GM13976 (cell line): ENCODE measurements around the gene MIGA2.

ENCODE experiments used
- DNase-seq: peaks from one replicate; pipeline ENCODE4 v3.0.0; 2012; ENCODE audit warnings: low spot score
- CTCF ChIP-seq: IDR thresholded peaks from 2 replicates; pipeline ENCODE4 v1.5.1; 2012; ENCODE audit warnings: borderline replicate concordance, mild to moderate bottlenecking; ENCODE audit not compliant: insufficient read depth; ENCODE audit errors: extremely low read depth, missing control alignments, control extremely low read depth
- in situ Hi-C: fragments of 300-500 bp; cut with MboI; formaldehyde crosslinking; loops from one replicate; pipeline ENCODE4 v1.12.0; 2022; ENCODE audit warnings: low sequenced_read_pairs, mixed read lengths, inconsistent platforms; ENCODE audit not compliant: unreplicated experiment

The MIGA2 gene

GRCh38 chr9:129014608-129015007 lies 21.8 kb upstream of the MIGA2 start:
- no peak for DNase-seq
- TF ChIP-seq CTCF, result no peak
- in situ Hi-C loops, result no loop called here

- DNase-seq, result peak; percentile 71
- in situ Hi-C loops, result no loop called here
Measured at GRCh38 chr9:129021091-129021490, 15.3 kb upstream of the MIGA2 start.

GRCh38 chr9:129022037-129022436 lies 14.4 kb upstream of the MIGA2 start:
- in situ Hi-C loops, result no loop called here
- TF ChIP-seq CTCF, result no peak
- DNase-seq, result no peak

More at GRCh38 chr9:129021091-129021490, 15.3 kb upstream of the MIGA2 start:
- no peak for TF ChIP-seq CTCF

- no peak for DNase-seq
Measured at GRCh38 chr9:129023036-129023907, 13.2 kb upstream of the MIGA2 start.

GRCh38 chr9:129023908-129024233 lies 12.6 kb upstream of the MIGA2 start:
- no peak for TF ChIP-seq CTCF
- no peak for DNase-seq
- in situ Hi-C loops, result no loop called here

More at GRCh38 chr9:129023036-129023907, 13.2 kb upstream of the MIGA2 start:
- TF ChIP-seq CTCF, result no peak
- in situ Hi-C loops, result no loop called here

- in situ Hi-C loops, result no loop called here
- no peak for TF ChIP-seq CTCF
- no peak for DNase-seq
Measured at GRCh38 chr9:129026442-129027223, 9.8 kb upstream of the MIGA2 start.
